ENCODE results near the gene PTPN14. TPM values are rescaled to one million over a fixed set of nuclear protein-coding genes. Genes with fewer than 3 reads are reported as not detected.
A peak's percentile ranks its signal among the peaks of the same experiment; 100 is the strongest.

PTPN14 gene
- total RNA-seq, 6 experiments from 2014 or later = 1.6 to 4.6 (median 2.1) TPM

DNA sequence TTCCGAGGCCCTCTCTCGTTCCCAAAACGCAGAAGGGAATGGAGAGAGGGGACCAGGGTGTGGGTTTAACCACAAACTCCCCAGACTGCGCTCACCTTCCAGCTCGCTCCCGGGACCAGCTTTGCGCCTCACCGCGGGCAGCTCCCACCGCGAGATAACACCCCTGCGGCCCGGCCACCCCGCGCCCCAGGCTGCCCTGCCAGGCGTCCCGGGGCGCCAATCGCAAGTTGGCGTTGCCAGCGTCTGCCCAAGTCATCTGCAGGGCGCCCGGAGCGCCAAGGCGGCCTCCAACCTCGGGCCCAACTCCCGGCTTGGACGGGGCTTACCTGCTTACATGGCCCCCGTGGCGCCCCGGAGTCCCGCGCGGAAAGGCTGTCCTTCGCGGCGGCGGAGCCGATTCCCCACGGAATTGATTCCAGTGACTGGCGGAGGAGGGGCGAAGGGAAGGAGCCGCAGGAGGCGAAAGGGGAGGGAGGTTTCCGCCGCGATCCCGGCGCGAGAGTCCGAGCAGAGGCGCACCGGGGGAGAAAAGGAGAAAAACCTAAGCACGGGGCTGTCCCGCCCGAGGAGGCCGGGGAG, 456 bp downstream of the PTPN14 start:
- 0% methylated on average over 29 of the region's 57 CpGs for WGBS (ENCODE audit: insufficient coverage, low coverage, low lambda C conversion rate, missing lambda C conversion rate)
- peak overlapping the region; percentile 51 to 72 (median 53) for H3K4me3 ChIP-seq
- H3K36me3 ChIP-seq = no peaks in the 10 kb centered on the region
- intact Hi-C loops (cut with DNase I) = no loop called here
- H3K4me1 ChIP-seq = no peaks in the 10 kb centered on the region
- TF ChIP-seq POLR2A (IDR thresholded peaks at IDR 0.05) = no peak
- TF ChIP-seq, protein P1, sequence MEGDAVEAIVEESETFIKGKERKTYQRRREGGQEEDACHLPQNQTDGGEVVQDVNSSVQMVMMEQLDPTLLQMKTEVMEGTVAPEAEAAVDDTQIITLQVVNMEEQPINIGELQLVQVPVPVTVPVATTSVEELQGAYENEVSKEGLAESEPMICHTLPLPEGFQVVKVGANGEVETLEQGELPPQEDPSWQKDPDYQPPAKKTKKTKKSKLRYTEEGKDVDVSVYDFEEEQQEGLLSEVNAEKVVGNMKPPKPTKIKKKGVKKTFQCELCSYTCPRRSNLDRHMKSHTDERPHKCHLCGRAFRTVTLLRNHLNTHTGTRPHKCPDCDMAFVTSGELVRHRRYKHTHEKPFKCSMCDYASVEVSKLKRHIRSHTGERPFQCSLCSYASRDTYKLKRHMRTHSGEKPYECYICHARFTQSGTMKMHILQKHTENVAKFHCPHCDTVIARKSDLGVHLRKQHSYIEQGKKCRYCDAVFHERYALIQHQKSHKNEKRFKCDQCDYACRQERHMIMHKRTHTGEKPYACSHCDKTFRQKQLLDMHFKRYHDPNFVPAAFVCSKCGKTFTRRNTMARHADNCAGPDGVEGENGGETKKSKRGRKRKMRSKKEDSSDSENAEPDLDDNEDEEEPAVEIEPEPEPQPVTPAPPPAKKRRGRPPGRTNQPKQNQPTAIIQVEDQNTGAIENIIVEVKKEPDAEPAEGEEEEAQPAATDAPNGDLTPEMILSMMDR (IDR thresholded peaks at IDR 0.05) = no peak
- ATAC-seq (peak; percentile 3 to 47 (median 6)), DNase-seq (peak; percentile 37 to 63 (median 43))
- H3K27ac ChIP-seq = peak overlapping the region; percentile 83 to 97 (median 90)
- H3K27me3 ChIP-seq = no peaks in the 10 kb centered on the region
- no peaks in the 10 kb centered on the region for H3K9me3 ChIP-seq

DNA sequence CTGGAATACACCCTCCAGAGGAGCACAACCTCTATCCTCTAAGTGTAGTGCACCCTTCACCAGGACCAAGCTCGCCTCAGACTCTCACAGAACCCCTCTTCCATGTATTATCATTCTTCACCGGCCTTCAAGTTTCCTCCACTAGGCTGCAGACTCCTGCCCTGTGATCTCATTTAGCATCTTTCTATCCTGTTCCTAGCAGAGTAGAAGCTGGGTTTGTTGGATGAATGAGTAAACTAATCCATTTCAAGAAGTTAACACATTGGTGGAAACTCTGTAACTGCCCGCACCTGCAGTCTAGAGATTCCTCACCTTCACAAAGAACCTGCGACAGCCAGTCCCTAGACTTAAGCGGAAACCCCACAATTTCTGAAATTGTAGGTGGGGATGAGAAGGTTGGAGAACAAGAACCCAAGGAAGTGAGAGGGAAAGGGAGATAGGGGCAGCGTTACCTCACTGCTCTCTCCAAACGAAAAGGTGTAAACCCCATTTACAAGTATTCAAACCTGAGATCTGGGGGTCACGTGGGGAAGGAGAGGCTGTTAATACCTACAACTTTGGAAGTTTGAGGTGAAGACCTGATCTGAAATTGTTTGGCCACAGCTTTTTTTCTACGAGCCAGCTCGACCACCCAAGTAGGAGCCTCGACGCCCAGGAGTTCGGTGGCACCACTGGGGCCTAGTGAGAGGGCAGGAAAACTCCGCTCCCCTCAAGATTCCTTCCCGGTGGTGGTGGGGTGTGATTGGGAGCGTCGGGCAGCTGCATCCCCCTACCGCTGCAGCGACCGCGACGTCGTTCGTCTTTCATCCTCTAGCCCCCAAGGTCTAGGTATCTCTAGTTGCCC, 1.2 kb downstream of the PTPN14 start:
- intact Hi-C loops (cut with DNase I) = no loop called here
- Histone ChIP-seq H3K4me3 (peak overlapping the region; percentile 51 to 72 (median 53)), H3K27ac (peak overlapping the region; percentile 83 to 97 (median 90)), H3K9me3 (no peaks in the 10 kb centered on the region), H3K27me3 (no peaks in the 10 kb centered on the region), H3K4me1 (no peaks in the 10 kb centered on the region), H3K36me3 (no peaks in the 10 kb centered on the region)
- DNase-seq (no peak), ATAC-seq (no peak)
- WGBS (ENCODE audit: insufficient coverage, low coverage, low lambda C conversion rate, missing lambda C conversion rate) = 60% methylated on average over 6 of the region's 24 CpGs
- TF ChIP-seq POLR2A (IDR thresholded peaks at IDR 0.05) = no peak
- TF ChIP-seq, protein P1 (IDR thresholded peaks at IDR 0.05) = peak in 1 of 4 donors; percentile 2

DNA sequence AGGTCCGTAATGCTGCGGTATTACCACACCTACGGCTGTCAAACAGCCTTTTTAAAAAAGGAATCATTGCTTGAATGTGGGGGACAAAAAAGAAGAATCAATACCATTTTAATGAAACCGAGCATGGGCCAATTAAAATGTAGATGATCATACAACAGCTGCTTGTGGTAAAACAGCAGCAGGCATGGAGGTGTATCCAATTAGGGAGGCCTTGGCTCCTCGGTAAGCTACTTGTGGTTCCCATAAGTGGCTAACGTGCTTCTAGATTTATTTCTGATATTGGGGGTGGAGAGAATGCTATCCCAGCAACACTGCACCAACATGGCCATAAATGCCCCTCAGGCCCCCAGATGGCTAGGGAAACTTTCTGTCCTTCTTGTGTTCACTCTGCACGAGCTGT, 1.8 kb downstream of the PTPN14 start:
- TF ChIP-seq, protein P1 (IDR thresholded peaks at IDR 0.05) = no peak
- TF ChIP-seq POLR2A (IDR thresholded peaks at IDR 0.05) = no peak
- no peaks in the 10 kb centered on the region for H3K9me3 ChIP-seq
- H3K36me3 ChIP-seq = no peaks in the 10 kb centered on the region
- no peak overlapping the region for H3K27ac ChIP-seq
- H3K4me1 ChIP-seq = no peaks in the 10 kb centered on the region
- no peaks in the 10 kb centered on the region for H3K27me3 ChIP-seq
- no peak overlapping the region for H3K4me3 ChIP-seq
- ATAC-seq (no peak), DNase-seq (no peak)
- WGBS (ENCODE audit: insufficient coverage, low coverage, low lambda C conversion rate, missing lambda C conversion rate) = 80% methylated on average over 6 of the region's 7 CpGs
- intact Hi-C loops (cut with DNase I) = no loop called here

- H3K27me3 ChIP-seq = no peaks in the 10 kb centered on the region
- no peak overlapping the region for H3K27ac ChIP-seq
- no peaks in the 10 kb centered on the region for H3K9me3 ChIP-seq
- H3K36me3 ChIP-seq = no peaks in the 10 kb centered on the region
- H3K4me3 ChIP-seq = no peak overlapping the region
- intact Hi-C loops (cut with DNase I) = no loop called here
- 36% methylated on average over 2 of the region's 2 CpGs for WGBS (ENCODE audit: insufficient coverage, low coverage, low lambda C conversion rate, missing lambda C conversion rate)
- ATAC-seq (peak in 1 of 4 donors; percentile 20), DNase-seq (peak in 1 of 3 donors; percentile 32)
- H3K4me1 ChIP-seq = no peaks in the 10 kb centered on the region
- TF ChIP-seq, protein P1 (IDR thresholded peaks at IDR 0.05) = no peak
- TF ChIP-seq POLR2A (IDR thresholded peaks at IDR 0.05) = no peak
These were observed 2.4 kb downstream of the PTPN14 start for GRCh38 chr1:214548988-214549387.
